GM19025 (cell line): ENCODE data around the gene TP53I11.

Source experiments
- ATAC-seq: cut with Tn5 transposase; IDR thresholded peaks from one replicate; pipeline ENCODE4 v1.9.1; 2021; ENCODE audit warnings: mild to moderate bottlenecking, low read depth, moderate library complexity; ENCODE audit not compliant: unreplicated experiment

The TP53I11 gene

GRCh38 chr11:44979543-44980399 lies 29.1 kb upstream of the TP53I11 start:
- no peak for ATAC-seq

DNA sequence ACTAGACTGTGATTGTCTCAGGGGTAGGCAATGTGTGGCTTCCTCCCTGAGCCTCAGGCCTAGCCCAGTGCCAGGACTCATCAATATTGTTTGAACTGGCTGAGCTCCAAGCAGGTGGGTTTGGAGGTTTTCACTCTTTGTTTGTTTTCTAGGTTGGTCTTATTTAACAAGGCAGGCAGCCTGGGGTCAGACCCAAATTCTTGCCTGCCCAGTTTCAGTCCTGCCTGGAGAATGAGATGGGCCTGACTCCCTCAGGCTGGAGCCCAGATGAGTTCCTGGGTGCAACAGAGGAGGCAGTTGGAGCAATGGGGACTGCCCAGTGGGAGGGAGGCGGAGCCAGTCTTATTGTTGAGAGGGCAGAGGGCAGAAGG lies 28.3 kb upstream of the TP53I11 start:
- no peak for ATAC-seq

DNA sequence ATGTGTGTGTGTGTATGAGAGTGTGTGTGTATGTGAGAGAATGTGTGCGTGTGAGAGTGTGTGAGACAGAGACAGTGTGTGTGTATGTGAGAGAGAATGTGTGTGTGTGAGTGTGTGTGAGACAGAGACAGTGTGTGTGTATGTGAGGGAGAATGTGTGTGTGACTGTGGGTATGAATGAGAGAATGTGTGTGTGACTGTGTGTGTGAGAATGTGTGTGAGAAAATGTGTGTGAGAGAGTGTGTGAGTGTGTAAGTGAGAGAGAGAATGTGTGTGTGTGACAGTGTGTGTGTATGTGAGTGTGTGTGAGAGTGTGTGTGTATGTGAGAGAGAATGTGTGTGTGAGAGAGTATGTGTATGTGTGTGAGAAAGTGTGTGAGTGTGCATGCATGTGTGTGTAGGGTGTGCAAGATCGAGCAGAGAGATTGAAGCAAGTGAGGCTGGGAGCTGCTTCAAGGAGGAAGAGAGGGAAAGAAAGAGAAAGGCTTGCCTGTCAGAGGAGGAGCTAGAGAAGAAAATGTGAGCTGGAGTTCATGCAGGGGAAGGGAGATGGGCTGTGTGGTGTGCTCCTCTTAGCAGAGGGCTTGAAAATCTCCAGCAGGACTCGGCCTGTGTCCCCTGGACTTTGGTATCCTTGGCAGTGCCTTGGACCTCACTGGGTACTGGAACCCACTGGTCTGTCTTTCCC lies 27.7 kb upstream of the TP53I11 start:
- no peak for ATAC-seq

DNA sequence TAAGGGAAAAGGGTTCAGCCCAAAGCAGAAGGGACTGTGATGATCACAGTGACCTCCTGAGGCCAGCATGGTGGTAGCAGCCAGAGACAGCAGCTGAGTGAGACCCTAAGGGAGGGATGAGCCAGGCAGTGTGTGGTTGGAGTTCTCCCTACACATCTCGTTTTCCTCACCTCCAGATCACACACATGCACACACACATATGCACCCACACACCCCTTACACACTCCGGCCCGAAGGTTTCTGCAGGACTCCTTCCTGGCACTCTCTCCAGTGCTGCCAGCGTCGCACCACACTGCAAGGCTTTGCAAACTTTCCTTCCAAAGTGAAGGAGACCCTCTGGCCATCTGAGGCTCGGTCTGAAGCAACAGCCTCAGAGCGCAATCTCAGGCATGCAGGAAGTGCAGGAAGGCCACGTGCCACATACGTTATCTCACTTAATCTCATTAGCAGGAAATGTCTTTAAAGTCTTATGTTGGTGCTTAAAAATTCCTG lies 26.9 kb upstream of the TP53I11 start:
- no peak for ATAC-seq

DNA sequence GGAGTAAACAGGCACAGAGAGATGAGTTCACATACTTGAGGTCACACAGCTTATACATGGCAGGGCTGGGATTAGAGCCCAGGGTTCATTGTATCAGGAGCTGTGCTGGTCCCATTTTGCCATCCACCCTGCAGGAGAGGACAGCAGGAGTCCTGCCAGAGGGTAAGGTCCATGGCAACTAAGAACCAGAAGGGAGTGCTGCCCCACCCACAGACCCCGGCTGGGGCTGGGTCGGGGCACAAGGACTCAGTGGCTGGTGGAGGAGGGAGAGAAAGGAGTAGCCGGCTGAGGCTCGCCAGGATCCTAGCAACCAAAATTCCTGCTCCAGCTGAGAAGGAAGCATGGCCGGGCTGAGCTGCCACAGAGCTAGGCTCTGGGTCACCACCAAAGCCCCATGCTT lies 25.9 kb upstream of the TP53I11 start:
- ATAC-seq = no peak

- no peak for ATAC-seq
Measured at GRCh38 chr11:44974402-44975000, 23.8 kb upstream of the TP53I11 start.

GRCh38 chr11:44973632-44974401 lies 23.1 kb upstream of the TP53I11 start:
- ATAC-seq = no peak

DNA sequence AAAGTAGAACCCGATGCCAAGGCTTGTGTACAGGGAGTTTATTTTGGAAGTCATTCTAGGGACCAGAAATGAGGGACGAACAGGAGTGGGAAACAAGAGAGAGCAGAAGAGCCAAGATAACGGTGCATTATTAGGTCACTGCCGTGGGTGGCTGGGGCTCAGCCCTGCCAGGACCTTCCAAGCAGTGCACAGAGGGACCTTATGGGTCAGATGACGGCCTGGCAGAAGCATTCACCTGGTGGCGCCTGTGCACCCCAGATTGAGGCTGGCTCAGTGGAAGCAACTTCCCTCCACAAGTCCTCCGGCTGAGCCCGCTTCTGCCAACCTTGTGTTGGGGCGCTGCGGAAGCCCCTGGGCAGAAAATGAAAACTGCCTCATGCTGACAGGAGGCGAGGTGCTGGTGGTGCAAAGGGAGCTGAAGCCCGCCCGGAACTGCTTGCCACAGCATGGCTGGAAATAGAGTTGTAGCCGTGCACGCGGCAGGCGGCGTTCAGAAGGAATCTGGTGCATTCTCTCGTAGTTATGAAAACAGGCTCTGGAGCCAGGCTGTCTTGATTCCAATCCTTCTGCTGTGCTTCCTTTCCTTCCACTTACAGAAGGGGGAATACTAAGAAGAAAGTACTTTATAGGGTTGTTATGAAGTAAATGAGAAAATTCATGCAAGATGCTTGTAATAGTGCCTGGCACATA lies 22.2 kb upstream of the TP53I11 start:
- no peak for ATAC-seq

DNA sequence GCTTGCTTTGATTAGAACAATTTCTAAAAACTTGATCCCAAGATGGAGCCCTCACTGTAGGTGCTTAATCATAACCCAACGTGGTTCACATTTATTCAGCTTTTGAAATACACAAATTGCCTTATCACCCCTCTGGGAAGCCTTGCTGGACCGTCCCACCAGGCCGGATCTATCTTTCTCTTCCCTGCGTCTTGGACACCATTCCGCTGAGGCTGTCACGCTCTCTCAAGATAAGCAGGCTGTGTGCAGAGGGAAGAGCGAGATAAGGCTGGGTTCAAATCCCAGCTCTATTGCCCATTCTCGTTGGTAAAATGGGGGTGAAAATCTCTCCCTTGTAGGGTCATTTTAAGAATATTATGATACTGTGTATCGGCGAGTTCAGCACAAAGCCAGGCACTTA lies 20.5 kb upstream of the TP53I11 start:
- ATAC-seq = no peak

GRCh38 chr11:44970293-44970692 lies 19.6 kb upstream of the TP53I11 start:
- ATAC-seq = no peak

GRCh38 chr11:44969651-44970252 lies 19.1 kb upstream of the TP53I11 start:
- no peak for ATAC-seq

DNA sequence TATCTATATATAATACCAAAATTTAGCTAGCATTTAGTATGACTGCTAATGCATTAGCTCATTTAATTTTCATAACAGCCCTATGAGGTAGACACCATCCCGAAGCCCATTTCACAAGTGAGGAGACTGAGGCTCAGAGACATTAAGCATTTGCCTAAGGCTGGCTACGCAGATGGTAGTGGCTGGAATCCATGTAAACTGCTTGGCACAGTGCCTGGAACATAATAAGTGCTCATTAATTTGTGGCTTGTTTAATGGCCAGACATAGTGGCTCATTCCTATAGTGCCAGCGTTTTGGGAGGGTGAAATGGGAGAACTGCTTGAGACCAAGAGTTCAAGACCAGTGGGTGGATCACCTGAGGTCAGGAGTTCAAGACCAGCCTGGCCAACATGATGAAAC lies 17.8 kb upstream of the TP53I11 start:
- no peak for ATAC-seq

- no peak for ATAC-seq
Measured at GRCh38 chr11:44967930-44968496, 17.3 kb upstream of the TP53I11 start.

DNA sequence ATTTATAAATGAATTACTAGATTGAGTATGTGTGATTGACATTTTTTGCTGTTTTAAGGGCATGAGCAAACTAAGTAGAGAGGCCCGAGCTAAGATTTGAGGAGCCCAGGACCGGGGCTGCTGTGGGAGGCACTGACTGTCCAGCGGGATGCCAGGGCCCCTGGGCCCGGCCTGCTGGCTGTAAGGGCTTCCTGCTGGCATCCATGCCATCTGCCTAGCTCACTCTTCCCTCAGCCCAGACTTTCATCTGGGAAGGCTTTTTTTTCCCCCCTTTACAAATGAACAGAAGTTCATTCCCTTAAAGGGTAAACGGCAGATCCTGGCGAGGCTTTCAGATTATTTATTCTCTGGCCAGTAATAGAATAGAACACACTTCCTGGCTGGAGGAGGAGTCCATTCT lies 16.0 kb upstream of the TP53I11 start:
- no peak for ATAC-seq

DNA sequence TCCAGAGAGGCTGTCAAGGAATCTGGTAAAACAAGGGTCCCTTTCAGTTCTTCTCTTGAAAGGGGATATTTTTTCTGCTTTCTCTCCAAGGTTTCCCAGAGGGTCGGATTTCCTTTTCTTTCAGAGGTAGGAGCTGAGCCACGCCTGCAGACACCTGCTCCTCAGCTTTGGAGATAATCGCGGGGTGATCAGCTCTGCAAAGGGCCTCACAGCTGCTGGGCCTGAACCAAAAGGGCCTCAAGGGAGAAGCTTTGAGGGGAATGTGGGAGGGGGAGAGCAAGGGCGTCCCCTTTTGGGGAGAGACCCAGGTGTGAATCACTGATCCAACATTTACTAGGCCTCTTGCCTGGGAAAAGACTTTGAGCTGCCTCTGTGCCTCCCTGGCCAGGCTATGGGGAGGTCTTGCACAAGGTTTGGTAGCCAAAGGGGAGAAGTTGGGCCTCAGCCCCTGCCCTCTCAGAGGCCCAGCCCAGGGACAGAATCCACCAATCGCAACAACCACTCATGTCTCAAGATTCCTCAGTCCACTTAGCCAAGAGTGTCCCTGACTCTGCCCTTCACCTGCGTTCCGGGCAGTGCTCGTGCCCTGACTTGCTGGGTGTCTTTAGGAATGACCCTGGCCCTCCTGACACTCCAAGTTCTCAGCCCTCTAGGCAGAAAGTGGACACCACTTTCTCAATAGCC lies 14.0 kb upstream of the TP53I11 start:
- no peak for ATAC-seq

GRCh38 chr11:44963948-44964347 lies 13.3 kb upstream of the TP53I11 start:
- no peak for ATAC-seq

GRCh38 chr11:44963136-44963535 lies 12.5 kb upstream of the TP53I11 start:
- ATAC-seq = no peak

GRCh38 chr11:44962464-44962863 lies 11.8 kb upstream of the TP53I11 start:
- ATAC-seq = no peak
